Neuronal stem cell (in vitro differentiated cells): ENCODE data around the gene DYNC1LI1.

Source experiments
- DNase-seq: peaks from one replicate; pipeline ENCODE4 v3.0.0-alpha.2; 2013; ENCODE audit warnings: low spot score
- H2AFZ ChIP-seq: one replicate; pipeline ENCODE4 v1.6.1; 2013; ENCODE audit warnings: mild to moderate bottlenecking, low read length, inconsistent platforms
- H2AK5ac ChIP-seq: 2 replicates; pipeline ENCODE4 v1.6.1; 2013; ENCODE audit warnings: low read depth, mild to moderate bottlenecking, inconsistent platforms, low read length, moderate library complexity, mixed read lengths
- H2BK120ac ChIP-seq: 2 replicates; pipeline ENCODE4 v1.6.1; 2013; ENCODE audit warnings: low read depth, mild to moderate bottlenecking, inconsistent platforms, low read length, moderate library complexity, mixed read lengths
- H2BK12ac ChIP-seq: one replicate; pipeline ENCODE4 v1.6.1; 2013; ENCODE audit warnings: low read length, inconsistent platforms
- H2BK15ac ChIP-seq: 2 replicates; pipeline ENCODE4 v1.6.1; 2013; ENCODE audit warnings: mild to moderate bottlenecking, low read length, inconsistent platforms, mixed read lengths
- H2BK5ac ChIP-seq: one replicate; pipeline ENCODE4 v1.6.1; 2013; ENCODE audit warnings: inconsistent platforms, mild to moderate bottlenecking, low read length, moderate library complexity
- H3K14ac ChIP-seq: one replicate; pipeline ENCODE4 v1.6.1; 2013; ENCODE audit warnings: low read length, inconsistent platforms
- H3K18ac ChIP-seq: 2 replicates; pipeline ENCODE4 v1.6.1; 2013; ENCODE audit warnings: low read length, inconsistent platforms
- H3K23ac ChIP-seq: 2 replicates; pipeline ENCODE4 v1.6.1; 2013; ENCODE audit warnings: low read depth, mild to moderate bottlenecking, mixed read lengths, low read length, inconsistent platforms; ENCODE audit not compliant: poor library complexity
- H3K27ac ChIP-seq: replicated peaks from 3 replicates; pipeline ENCODE4 v1.5.1; 2013; ENCODE audit warnings: low read length, inconsistent platforms
- H3K27me3 ChIP-seq, 3 experiments: 2 replicates each; pipeline ENCODE4 v1.6.1; 2013; ENCODE audit warnings: low read length in 3 of 3, mild to moderate bottlenecking in 2 of 3, inconsistent platforms in 1 of 3, low read depth in 1 of 3, mixed read lengths in 1 of 3, moderate library complexity in 1 of 3; ENCODE audit not compliant: control insufficient read depth in 3 of 3, insufficient read depth in 3 of 3
- H3K36me3 ChIP-seq, 2 donors: replicated peaks in 1 of 2; 2 replicates each; pipeline ENCODE4 v1.6.1; 2013; ENCODE audit warnings: low read length in 2 of 2; ENCODE audit not compliant: control insufficient read depth in 2 of 2, insufficient read depth in 2 of 2
- H3K4ac ChIP-seq: 2 replicates; pipeline ENCODE4 v1.6.1; 2013; ENCODE audit warnings: inconsistent platforms, mild to moderate bottlenecking, low read length, moderate library complexity
- H3K4me1 ChIP-seq, 2 donors: 1 replicate in 1 of 2; 2 replicates in 1 of 2; pipeline ENCODE4 v1.6.1; 2013; ENCODE audit warnings: low read length in 2 of 2, low read depth in 1 of 2; ENCODE audit not compliant: control insufficient read depth in 2 of 2, insufficient read depth in 1 of 2
- H3K4me2 ChIP-seq: one replicate; pipeline ENCODE4 v1.6.1; 2013; ENCODE audit warnings: mild to moderate bottlenecking, low read length, inconsistent platforms; ENCODE audit not compliant: insufficient read depth, poor library complexity, severe bottlenecking
- H3K4me3 ChIP-seq, 2 donors: 2 replicates each; pipeline ENCODE4 v1.5.1; 2013; ENCODE audit warnings: low read length in 2 of 2, mild to moderate bottlenecking in 2 of 2, inconsistent platforms in 1 of 2, moderate library complexity in 1 of 2
- H3K79me1 ChIP-seq: one replicate; pipeline ENCODE4 v1.6.1; 2013; ENCODE audit warnings: low read depth, mild to moderate bottlenecking, inconsistent platforms, low read length, moderate library complexity
- H3K9ac ChIP-seq: one replicate; pipeline ENCODE4 v1.6.1; 2013; ENCODE audit warnings: mild to moderate bottlenecking, low read depth, low read length, inconsistent platforms; ENCODE audit not compliant: poor library complexity
- H3K9me3 ChIP-seq, 2 donors: replicated peaks in 1 of 2; 2 replicates each; pipeline versions ENCODE3 to v1.6.1; 2013; ENCODE audit warnings: low read length in 2 of 2, mild to moderate bottlenecking in 2 of 2, inconsistent platforms in 1 of 2, low read depth in 1 of 2, mixed read lengths in 1 of 2, moderate library complexity in 1 of 2; ENCODE audit not compliant: control insufficient read depth in 2 of 2, insufficient read depth in 1 of 2
- H4K8ac ChIP-seq: one replicate; pipeline ENCODE4 v1.6.1; 2013; ENCODE audit warnings: low read depth, mild to moderate bottlenecking, inconsistent platforms, low read length, moderate library complexity
- H4K91ac ChIP-seq: one replicate; pipeline ENCODE4 v1.6.1; 2013; ENCODE audit warnings: low read length, low read depth, mild to moderate bottlenecking, inconsistent platforms; ENCODE audit not compliant: poor library complexity
- WGBS, 2 donors: extraction: QIAGEN DNeasy Blood & Tissue Kit; methylation state at CpG; one replicate each; pipeline ENCODE4 v1.1.7; 2013; ENCODE audit warnings: missing lambda C conversion rate in 2 of 2, mixed read lengths in 1 of 2; ENCODE audit not compliant: insufficient read length in 2 of 2, insufficient replicate concordance in 1 of 2; ENCODE audit errors: extremely low coverage in 2 of 2; 5-methylcytosine and 5-hydroxymethylcytosine counted together

Gene DYNC1LI1

GRCh38 chr3:32544894-32545293, 25.8 kb downstream of the DYNC1LI1 start:
- no peak overlapping the region for H2BK5ac ChIP-seq
- no peak overlapping the region for H3K4ac ChIP-seq
- H3K9me3 ChIP-seq, result no peaks in the 10 kb centered on the region
- H3K79me1 ChIP-seq, result peaks cover 4% of the 10 kb centered on the region
- no peak for DNase-seq
- no peak overlapping the region for H4K91ac ChIP-seq
- H4K8ac ChIP-seq, result no peak overlapping the region
- H3K4me3 ChIP-seq, result no peak overlapping the region
- no peak overlapping the region for H3K9ac ChIP-seq
- H3K27ac ChIP-seq, result no peak overlapping the region
- H2BK120ac ChIP-seq, result no peak overlapping the region
- H2BK15ac ChIP-seq, result no peak overlapping the region
- no peak overlapping the region for H3K14ac ChIP-seq
- no peak overlapping the region for H3K18ac ChIP-seq
- H3K23ac ChIP-seq, result no peak overlapping the region
- WGBS, 2 donors, result no CpG with 5 or more reads among the region's 2 CpGs
- H3K36me3 ChIP-seq, result peaks cover 0 to 57% of the 10 kb centered on the region in 2 donors
- H2AK5ac ChIP-seq, result no peak overlapping the region
- no peak overlapping the region for H3K4me2 ChIP-seq
- H2AFZ ChIP-seq, result no peak overlapping the region
- H3K4me1 ChIP-seq, result no peaks in the 10 kb centered on the region
- no peak overlapping the region for H2BK12ac ChIP-seq
- no peaks in the 10 kb centered on the region for H3K27me3 ChIP-seq

DNA sequence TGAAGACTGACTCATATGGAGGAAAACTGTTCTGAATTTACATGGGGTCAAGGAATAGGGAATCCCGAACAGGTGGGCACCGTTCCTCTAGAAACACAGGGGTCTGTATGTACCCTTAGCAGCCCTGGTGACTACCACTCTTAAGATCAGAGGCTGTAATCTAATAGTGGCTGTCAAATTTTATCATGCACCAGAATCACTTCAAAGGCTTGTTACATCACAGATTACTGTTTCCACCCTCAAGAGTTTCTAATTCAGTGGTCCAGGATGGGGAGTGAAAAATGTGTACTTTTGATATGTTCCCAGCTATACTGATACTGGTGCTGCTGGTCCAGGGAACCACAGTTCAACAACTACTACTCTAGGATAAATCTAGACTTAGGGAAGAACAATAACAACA, 27.9 kb downstream of the DYNC1LI1 start:
- Histone ChIP-seq H3K4me3 (no peak overlapping the region), H3K4me2 (no peak overlapping the region), H3K79me1 (peaks cover 4% of the 10 kb centered on the region), H3K27me3 (no peaks in the 10 kb centered on the region), H2BK12ac (no peak overlapping the region), H3K4ac (no peak overlapping the region), H2BK15ac (no peak overlapping the region), H2AFZ (no peak overlapping the region), H4K91ac (no peak overlapping the region), H3K36me3 (peaks cover 0 to 69% of the 10 kb centered on the region in 2 donors), H3K4me1 (no peaks in the 10 kb centered on the region), H3K9ac (no peak overlapping the region), H3K18ac (no peak overlapping the region), H3K14ac (no peak overlapping the region), H4K8ac (no peak overlapping the region), H3K23ac (no peak overlapping the region), H2BK120ac (no peak overlapping the region), H2BK5ac (no peak overlapping the region), H2AK5ac (no peak overlapping the region), H3K27ac (no peak overlapping the region), H3K9me3 (no peaks in the 10 kb centered on the region)
- WGBS, 2 donors, result no CpG with 5 or more reads among the region's 2 CpGs
- DNase-seq, result no peak

GRCh38 chr3:32540899-32541298, 29.8 kb downstream of the DYNC1LI1 start:
- Histone ChIP-seq H3K79me1 (peaks cover 2% of the 10 kb centered on the region), H3K36me3 (peaks cover 0 to 81% of the 10 kb centered on the region in 2 donors), H3K4me2 (no peak overlapping the region), H2AFZ (no peak overlapping the region), H3K14ac (no peak overlapping the region), H2AK5ac (no peak overlapping the region), H2BK5ac (no peak overlapping the region), H2BK12ac (no peak overlapping the region), H3K4me1 (no peaks in the 10 kb centered on the region), H4K91ac (no peak overlapping the region), H2BK15ac (no peak overlapping the region), H3K9me3 (no peaks in the 10 kb centered on the region), H4K8ac (no peak overlapping the region), H3K23ac (no peak overlapping the region), H3K4me3 (no peak overlapping the region), H2BK120ac (no peak overlapping the region), H3K4ac (no peak overlapping the region), H3K27me3 (no peaks in the 10 kb centered on the region), H3K27ac (no peak overlapping the region), H3K9ac (no peak overlapping the region), H3K18ac (no peak overlapping the region)
- WGBS, 2 donors, result no CpG with 5 or more reads among the region's 4 CpGs
- no peak for DNase-seq

DNA sequence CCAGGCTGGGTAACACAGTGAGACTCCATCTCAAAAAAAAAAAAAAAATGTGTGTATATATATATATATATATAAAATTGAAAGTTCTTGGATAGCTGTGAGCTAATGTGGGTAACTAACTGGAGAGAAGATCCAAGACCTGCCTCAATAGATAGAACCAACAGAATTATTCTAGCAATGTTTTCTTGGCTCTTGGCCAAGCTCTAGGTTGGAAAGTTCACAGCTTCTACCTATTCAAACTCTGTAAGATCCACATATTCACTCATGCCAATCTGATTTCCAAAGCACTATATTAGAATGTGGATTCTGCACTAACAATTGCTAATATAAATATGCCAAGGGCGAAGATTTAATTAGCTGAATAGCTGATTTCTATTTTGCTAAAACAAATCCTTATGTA, 38.2 kb downstream of the DYNC1LI1 start:
- Histone ChIP-seq H3K27me3 (no peaks in the 10 kb centered on the region), H2BK5ac (no peak overlapping the region), H3K4me2 (no peak overlapping the region), H2BK120ac (no peak overlapping the region), H3K14ac (no peak overlapping the region), H2BK15ac (no peak overlapping the region), H2AK5ac (no peak overlapping the region), H2BK12ac (no peak overlapping the region), H4K8ac (no peak overlapping the region), H3K9me3 (no peaks in the 10 kb centered on the region), H3K18ac (no peak overlapping the region), H2AFZ (no peak overlapping the region), H3K27ac (no peak overlapping the region), H3K4me3 (no peak overlapping the region), H4K91ac (no peak overlapping the region), H3K36me3 (peaks cover 9 to 99% of the 10 kb centered on the region in 2 donors), H3K23ac (no peak overlapping the region), H3K9ac (no peak overlapping the region), H3K4ac (no peak overlapping the region), H3K79me1 (no peaks in the 10 kb centered on the region), H3K4me1 (no peaks in the 10 kb centered on the region)
- DNase-seq, result no peak
- WGBS, 2 donors, result no CpG with 5 or more reads among the region's 1 CpG
